LoVo (cell line): Measurements from ENCODE around the gene MYO5A.

Experiments used
- DNase-seq: peaks from one replicate; pipeline ENCODE4 v3.0.0-alpha.2; 2016; ENCODE audit warnings: low spot score

MYO5A gene

GRCh38 chr15:52361975-52362494, 166.6 kb downstream of the MYO5A start:
- no peak for DNase-seq

- no peak for DNase-seq
Observed at GRCh38 chr15:52361494-52361893, 167.2 kb downstream of the MYO5A start.

GRCh38 chr15:52360229-52361203, 168.2 kb downstream of the MYO5A start:
- peak; percentile 40 for DNase-seq

DNA sequence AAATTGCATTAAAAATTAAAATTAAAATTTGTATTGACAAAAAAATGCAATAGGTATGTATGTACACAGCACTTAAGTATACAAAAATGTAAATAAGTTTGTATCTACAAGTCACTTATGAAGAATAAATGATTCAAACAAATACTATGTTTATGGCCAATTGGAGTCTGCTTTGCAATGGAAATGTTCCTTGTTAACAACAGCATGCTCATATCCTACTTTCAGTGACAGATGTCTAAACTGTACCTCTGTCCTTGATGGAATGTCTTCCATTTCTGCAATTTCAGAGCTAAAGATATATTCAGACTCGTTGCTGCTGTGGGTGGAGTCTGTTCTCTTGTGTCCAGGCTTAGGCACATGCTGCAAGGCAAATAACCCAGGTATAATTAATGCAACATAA, 169.0 kb downstream of the MYO5A start:
- no peak for DNase-seq

DNA sequence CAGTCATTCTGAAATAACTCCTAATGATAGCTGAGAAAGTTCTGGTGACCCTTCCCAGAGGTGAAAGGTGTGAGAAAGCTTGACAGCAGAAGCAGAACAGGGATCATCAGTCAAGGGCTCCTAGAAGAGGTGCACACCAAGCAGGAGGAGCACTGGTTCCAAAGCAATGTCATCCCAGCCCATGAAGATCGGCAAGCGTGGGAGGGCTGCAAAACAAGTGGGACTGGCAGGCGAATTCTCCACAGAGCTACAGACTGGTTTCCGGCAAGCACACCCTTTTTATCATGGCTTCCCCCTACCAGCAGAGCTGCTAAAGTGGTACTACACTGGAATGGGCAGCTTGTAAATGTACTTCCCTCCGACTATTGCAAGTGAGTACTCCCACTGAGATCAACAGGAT, 170.7 kb downstream of the MYO5A start:
- DNase-seq: no peak

- no peak for DNase-seq
Observed at GRCh38 chr15:52352086-52352485, 176.6 kb downstream of the MYO5A start.

GRCh38 chr15:52351206-52351908, 177.3 kb downstream of the MYO5A start:
- DNase-seq: no peak

- no peak for DNase-seq
Observed at GRCh38 chr15:52350423-52350822, 178.3 kb downstream of the MYO5A start.

DNA sequence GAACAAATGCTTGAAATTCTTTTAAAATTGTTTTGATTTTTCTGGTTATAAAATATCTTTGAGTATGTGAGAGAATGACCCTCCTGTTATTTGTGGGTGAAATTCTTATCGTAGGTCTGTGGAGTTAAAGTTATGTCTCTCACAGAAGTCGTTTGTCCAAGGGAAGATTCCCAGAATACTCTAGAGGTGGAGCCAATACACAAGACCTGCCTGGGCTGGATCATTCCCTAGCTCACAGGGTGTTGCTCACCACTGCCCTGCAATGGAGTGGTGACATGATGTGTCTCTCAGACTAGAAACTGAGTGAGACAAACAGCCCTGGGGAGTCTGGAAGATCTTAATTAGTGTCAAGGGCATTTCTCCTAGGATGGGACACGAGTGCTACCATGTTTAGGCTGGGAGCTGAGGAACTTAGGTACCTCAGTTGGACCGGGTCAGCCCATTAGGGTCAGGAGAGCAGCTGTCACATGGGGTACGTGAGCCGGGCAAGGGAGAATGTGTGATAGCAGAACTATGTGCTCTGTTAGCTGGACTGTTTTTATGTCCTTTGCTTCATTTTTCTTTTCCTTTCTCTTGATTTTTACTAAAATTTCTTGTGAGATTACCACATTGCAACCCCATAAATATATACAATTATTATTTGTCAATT, 179.5 kb downstream of the MYO5A start:
- no peak for DNase-seq

DNA sequence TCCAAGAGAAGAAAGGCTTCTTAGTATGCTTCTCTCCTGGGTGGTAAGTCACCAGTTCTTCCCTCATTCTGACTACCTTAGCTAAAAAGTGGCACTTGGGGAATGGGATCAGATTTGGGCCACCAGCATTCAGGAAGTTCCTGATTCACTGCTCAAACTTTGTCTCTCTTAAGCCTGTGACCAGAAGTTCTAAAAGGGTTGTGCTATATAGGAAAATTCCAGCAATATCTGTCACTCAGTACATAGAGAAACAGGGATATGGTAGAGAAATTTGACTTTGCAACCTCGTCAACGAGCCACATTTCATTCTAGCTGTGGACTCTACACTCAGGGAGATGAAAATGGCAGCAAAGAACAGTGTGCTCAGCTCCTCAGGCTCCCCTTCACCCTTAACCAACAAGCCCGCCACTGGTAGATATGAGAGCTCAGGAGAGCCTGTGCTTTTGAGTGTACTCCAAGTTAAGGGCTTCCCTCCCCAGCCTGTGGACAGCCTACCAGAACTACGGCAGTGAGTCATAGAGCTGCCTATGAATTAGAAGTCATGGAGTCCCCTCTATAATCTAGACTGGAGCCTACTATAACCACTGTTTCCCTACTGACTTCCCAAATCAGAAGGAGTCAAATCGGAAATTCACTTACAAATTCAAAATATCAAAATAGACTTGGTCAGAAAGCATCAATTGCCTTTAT, 180.5 kb downstream of the MYO5A start:
- no peak for DNase-seq

DNA sequence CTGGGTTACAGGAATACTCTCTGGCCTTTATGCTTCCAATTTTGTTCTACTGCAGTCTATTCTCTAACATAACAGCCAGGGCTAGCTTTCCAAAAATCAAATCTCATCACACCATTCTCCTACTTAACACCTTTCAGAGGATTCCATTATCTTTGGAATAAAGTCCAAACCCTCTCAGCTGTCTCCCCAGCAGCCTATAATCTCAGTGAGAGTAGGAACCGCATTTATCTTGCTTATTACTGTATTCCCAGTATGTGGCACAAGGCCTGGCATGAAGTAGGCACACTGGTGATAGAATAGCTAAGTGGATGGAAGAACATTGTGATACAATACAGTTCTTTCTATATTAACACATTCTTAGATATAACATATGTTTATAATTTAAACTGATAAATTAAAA, 184.1 kb downstream of the MYO5A start:
- DNase-seq: no peak

GRCh38 chr15:52343831-52344230, 184.8 kb downstream of the MYO5A start:
- no peak for DNase-seq

DNA sequence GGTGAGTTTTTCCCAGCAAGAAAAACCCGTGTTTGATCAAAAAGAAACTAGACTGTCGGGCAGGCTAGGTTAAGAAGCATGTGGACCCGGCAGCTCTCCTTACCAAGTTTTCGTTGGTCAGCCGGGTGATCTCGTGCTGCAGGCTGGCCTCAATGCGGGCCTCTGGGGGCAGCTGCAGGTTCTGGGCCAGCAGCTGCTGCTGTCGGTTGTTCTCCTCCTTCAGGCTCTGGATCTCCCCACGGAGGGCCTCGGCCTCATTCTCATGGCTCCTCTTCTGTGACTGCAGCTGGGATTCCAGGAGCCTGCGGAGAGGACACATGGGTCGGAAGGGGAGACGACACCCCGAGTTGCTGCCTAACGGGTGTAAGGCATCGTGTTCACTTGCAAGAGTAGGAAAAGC, 188.6 kb downstream of the MYO5A start:
- no peak for DNase-seq

DNA sequence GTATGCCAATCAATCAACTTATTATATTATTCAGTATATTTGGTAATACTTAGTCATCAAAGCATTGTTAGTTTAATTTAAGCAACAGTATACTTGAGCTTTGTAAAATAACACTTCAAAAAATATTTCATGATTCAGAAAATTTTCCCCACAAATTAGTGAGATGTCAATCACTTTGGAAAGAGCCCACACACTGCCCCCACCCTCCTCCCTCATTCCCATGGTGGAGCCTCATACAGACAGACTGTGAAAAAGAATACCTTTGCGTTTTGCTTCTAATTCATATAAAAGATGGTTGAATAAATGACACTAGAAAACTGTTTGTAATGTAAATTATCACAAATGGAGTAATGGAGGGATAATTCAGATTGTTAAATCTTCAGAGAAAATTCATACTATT, 189.8 kb downstream of the MYO5A start:
- no peak for DNase-seq

DNA sequence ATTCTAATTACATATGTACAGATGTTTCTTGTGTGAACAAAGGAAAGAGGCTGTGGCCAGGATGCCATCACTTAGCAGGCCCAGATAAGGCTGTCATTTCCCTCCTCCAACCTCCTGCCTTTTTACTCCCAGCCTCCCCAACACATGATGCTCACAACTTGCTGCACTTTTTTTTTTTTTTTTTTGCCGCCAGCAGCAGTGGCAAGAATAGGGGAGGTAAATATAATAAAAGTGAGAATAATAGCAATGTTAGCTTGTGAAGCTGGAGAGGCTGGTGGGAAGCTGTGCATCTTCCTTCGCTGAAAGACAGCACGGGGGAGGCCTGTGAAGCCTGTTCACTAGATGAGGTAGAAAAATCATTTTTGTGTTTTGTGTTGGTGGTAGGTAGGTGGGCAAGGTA, 190.6 kb downstream of the MYO5A start:
- no peak for DNase-seq

DNA sequence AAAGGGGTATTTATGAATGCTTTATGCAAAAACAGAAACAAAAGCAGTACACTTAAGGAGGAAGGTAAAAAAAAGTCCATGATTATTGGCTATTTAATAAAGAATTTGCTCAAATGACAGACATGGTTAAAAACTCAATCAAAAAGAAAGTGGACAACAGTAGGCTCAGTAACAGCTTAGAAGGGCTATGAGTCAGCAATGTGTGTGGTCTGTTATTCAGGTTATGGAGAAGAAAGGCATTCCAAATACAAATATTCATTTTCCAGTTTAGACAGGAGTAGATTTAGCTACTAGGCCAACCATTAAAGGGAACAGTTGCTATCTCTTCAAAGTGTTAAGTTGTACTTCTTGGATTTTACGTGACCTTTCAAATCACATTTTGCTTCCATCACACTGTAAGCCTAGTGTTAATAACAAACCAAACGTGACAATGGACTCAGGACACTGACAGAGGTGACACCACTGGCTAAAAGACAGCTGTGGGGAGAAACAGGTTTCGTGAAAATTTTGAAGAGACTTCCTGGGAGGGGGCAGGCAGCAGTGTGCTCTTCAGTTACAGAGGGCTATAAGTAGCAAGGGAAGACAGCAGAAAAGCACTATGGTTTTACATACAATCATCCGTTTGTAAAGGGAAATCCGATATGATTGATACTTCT, 191.4 kb downstream of the MYO5A start:
- peak; percentile 24 for DNase-seq

DNA sequence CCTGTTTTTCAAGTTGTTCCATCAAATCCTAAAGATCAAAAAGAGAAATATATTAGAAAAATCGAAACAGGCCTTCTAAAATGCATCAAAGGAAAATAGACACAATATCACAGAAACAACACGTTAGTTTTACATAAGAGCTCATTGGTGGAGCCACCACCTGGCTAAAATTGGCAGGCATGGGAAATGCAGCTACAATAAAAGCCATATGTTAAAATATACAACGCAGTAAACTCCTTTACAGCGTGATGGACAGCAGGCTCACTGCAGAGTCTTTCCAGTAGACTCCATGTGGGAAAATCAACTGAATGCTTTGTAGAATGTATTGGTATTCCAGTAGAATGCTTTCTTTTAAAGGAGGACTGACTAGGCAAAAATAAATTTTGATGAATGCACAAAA, 192.2 kb downstream of the MYO5A start:
- DNase-seq: no peak

- no peak for DNase-seq
Observed at GRCh38 chr15:52334491-52335160, 194.1 kb downstream of the MYO5A start.

DNA sequence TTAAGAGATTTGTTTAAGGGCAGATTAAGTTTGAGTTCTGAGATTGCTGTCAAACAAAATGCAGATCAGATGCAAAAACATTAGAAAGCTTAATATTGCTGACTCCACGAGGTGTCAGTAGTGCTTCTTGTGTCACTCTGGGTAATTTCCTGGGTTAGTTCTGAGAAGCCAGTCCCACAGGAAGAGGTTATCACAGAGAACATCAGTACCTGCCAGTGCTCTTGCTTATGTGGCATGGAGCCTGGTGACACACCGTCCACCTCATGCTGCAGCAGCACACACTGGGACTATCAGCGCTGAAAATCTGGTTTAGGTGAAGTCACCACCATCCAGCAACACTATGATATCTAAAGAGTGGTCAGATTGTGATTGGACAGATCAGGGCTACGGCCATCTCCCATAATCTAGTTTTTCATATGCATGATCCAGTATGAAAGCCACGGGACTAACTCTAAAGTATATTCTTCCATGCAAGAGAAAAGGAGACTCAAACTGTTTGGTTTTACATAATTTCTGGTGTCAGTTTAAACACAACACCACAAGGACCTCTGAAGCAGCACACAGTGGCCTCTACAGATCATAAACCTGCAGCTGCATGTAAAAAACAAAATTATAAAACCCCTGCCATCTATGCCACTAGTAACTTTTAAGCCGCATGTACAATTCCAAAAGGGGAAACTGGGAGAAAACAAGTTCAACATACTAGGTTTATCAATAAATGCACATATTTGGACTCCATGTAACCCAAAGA, 197.0 kb downstream of the MYO5A start:
- DNase-seq: peak; percentile 27

DNA sequence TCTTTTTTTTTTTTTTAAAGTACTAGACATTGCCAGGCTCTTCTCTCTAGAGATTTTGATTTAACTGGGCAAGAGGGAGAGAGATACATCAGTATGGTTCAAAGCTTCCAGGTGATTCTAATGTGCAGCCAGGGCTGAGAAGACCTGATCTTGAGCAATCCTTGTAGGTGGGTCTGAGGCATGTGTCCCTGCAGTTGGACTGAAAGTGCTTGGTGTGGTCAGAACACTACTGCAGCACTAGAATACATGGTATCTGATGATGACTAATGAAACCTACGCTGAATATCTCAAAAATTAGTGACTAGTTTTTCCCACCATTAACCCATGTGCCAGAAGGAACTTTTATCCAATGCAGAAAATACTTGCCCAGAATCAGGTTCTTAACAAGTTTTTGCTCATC, 198.7 kb downstream of the MYO5A start:
- DNase-seq: no peak
